ENCODE measurements around the gene ADTRP. TPM values are rescaled to one million over a fixed set of nuclear protein-coding genes. Genes with fewer than 3 reads are reported as not detected.

ADTRP gene
- total and polyA plus RNA-seq, 2 experiments from 2014 or later: 1.3 to 2.6 TPM

DNA sequence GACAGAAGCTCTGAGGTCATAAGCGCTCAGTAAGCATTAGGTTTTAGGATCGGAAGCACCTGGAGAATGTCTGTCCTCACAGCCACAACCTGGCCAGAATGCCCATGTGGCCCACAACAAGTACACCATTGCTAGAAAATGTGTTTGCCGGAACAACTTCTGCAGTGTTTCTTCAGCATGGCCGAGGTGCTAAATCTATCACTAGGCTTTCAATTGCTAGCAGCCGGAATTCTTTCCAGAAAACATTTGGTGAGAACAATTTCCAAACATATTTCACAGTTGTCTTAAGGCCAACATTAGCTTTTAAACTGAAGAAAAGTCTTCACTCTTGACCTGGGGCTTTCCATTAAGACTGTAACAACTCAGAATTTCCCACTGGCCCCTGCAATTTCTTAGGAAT lies 18.2 kb upstream of the ADTRP start:
- TF ChIP-seq EZH2phosphoT487 (IDR thresholded peaks at IDR 0.05; ENCODE audit: insufficient read depth, low read depth) (no peak), EZH2 (IDR thresholded peaks at IDR 0.05; ENCODE audit: insufficient read depth, poor library complexity, severe bottlenecking) (no peak)
- Histone ChIP-seq H3K9ac (no peak overlapping the region), H3K4me3 (no peak overlapping the region), H2AFZ (no peak overlapping the region), H3K27me3 (replicated peaks; ENCODE audit: insufficient read depth) (no peaks in the 10 kb centered on the region), H4K20me1 (ENCODE audit: insufficient read depth) (no peaks in the 10 kb centered on the region), H3K9me2 (ENCODE audit: insufficient read depth) (no peaks in the 10 kb centered on the region), H3K27ac (no peak overlapping the region), H3K4me1 (ENCODE audit: insufficient read depth) (peaks cover 21% of the 10 kb centered on the region), H3K79me2 (ENCODE audit: insufficient read depth) (no peaks in the 10 kb centered on the region), H3K36me3 (ENCODE audit: low read depth) (no peaks in the 10 kb centered on the region), H3K4me2 (ENCODE audit: unreplicated experiment) (no peak overlapping the region), H3K9me3 (ENCODE audit: low read depth) (no peaks in the 10 kb centered on the region), H3F3A (ENCODE audit: insufficient read depth) (no peaks in the 10 kb centered on the region)
- 67 to 77% methylated on average over 5 of the region's 5 CpGs for WGBS, 2 experiments (ENCODE audit: low coverage in 1 of 2, low lambda C conversion rate in 2 of 2, missing lambda C conversion rate in 2 of 2)
- DNase-seq: no peak
- in situ Hi-C loops (cut with MboI): no loop called here

DNA sequence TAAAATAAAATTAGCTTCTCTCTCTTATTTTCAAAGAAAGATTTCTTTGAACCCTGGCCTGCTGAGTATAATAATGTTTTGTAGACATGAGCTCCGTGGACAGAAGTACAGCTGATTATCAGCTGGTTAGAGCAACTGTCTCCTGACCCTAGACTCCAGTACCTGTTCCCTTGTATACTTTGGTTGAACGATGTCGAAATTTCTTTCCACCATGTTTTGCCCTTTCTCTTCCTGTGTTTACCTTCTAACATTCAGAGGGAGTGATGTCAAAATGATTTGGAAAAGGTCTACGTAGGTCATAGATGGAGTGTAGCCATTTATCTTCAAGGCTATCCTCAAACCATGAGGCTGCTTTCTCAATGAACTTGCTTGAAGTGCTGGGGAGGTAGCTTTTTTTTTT lies 16.8 kb upstream of the ADTRP start:
- no peaks in the 10 kb centered on the region for H3K9me3 ChIP-seq (ENCODE audit: low read depth)
- peaks cover 7% of the 10 kb centered on the region; the same call in 1 of the 2 replicates for H3F3A ChIP-seq (ENCODE audit: insufficient read depth)
- H3K4me2 ChIP-seq (ENCODE audit: unreplicated experiment): peak overlapping the region; percentile 78
- peaks cover 24% of the 10 kb centered on the region for H3K4me1 ChIP-seq (ENCODE audit: insufficient read depth)
- no peaks in the 10 kb centered on the region for H3K27me3 ChIP-seq (replicated peaks; ENCODE audit: insufficient read depth)
- H3K4me3 ChIP-seq: peak overlapping the region; percentile 56; the same call in 1 of the 2 replicates
- H3K9me2 ChIP-seq (ENCODE audit: insufficient read depth): no peaks in the 10 kb centered on the region
- no peak for DNase-seq
- H3K27ac ChIP-seq: no peak overlapping the region
- H3K79me2 ChIP-seq (ENCODE audit: insufficient read depth): no peaks in the 10 kb centered on the region
- no peaks in the 10 kb centered on the region for H3K36me3 ChIP-seq (ENCODE audit: low read depth)
- H4K20me1 ChIP-seq (ENCODE audit: insufficient read depth): no peaks in the 10 kb centered on the region
- no peak for TF ChIP-seq EZH2 (IDR thresholded peaks at IDR 0.05; ENCODE audit: insufficient read depth, poor library complexity, severe bottlenecking)
- no peak for TF ChIP-seq EZH2phosphoT487 (IDR thresholded peaks at IDR 0.05; ENCODE audit: insufficient read depth, low read depth)
- peak overlapping the region; percentile 88 for H2AFZ ChIP-seq
- in situ Hi-C loops (cut with MboI): no loop called here
- H3K9ac ChIP-seq: peak overlapping the region; percentile 55; the same call in 1 of the 2 replicates
- WGBS, 2 experiments (ENCODE audit: low coverage in 1 of 2, low lambda C conversion rate in 2 of 2, missing lambda C conversion rate in 2 of 2): 90 to 94% methylated on average over 4 of the region's 4 CpGs

DNA sequence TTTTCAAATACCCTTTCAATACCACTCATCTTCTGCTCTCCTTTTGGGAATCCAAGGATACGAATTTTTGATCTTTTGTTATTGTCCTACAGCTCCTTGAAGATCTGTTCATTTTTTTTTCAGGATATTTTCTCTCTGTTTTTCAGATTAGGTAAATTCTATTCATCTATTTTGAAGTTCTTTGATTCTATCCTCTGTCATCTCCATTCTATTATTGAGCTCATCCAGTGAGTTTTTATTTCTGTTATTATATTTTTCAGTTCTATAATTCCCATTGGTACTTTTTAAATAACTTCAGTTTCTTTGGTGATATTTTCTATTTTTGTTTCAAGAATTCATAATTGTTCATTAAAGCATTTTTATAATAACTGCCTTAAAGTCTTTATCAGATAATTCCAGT lies 14.7 kb upstream of the ADTRP start:
- H3K79me2 ChIP-seq (ENCODE audit: insufficient read depth): no peaks in the 10 kb centered on the region
- TF ChIP-seq EZH2phosphoT487 (IDR thresholded peaks at IDR 0.05; ENCODE audit: insufficient read depth, low read depth) (no peak), EZH2 (IDR thresholded peaks at IDR 0.05; ENCODE audit: insufficient read depth, poor library complexity, severe bottlenecking) (no peak)
- 80 to 95% methylated on average over 1 of the region's 1 CpG for WGBS, 2 experiments (ENCODE audit: low coverage in 1 of 2, low lambda C conversion rate in 2 of 2, missing lambda C conversion rate in 2 of 2)
- H3K9me3 ChIP-seq (ENCODE audit: low read depth): no peaks in the 10 kb centered on the region
- peaks cover 7% of the 10 kb centered on the region; the same call in 1 of the 2 replicates for H3F3A ChIP-seq (ENCODE audit: insufficient read depth)
- no peak overlapping the region for H2AFZ ChIP-seq
- in situ Hi-C loops (cut with MboI): no loop called here
- no peak overlapping the region for H3K27ac ChIP-seq
- no peaks in the 10 kb centered on the region for H3K36me3 ChIP-seq (ENCODE audit: low read depth)
- H3K27me3 ChIP-seq (replicated peaks; ENCODE audit: insufficient read depth): no peaks in the 10 kb centered on the region
- H3K4me2 ChIP-seq (ENCODE audit: unreplicated experiment): no peak overlapping the region
- no peak for DNase-seq
- no peak overlapping the region for H3K9ac ChIP-seq
- H3K4me3 ChIP-seq: no peak overlapping the region
- H3K4me1 ChIP-seq (ENCODE audit: insufficient read depth): peaks cover 17% of the 10 kb centered on the region
- H4K20me1 ChIP-seq (ENCODE audit: insufficient read depth): no peaks in the 10 kb centered on the region
- no peaks in the 10 kb centered on the region for H3K9me2 ChIP-seq (ENCODE audit: insufficient read depth)

DNA sequence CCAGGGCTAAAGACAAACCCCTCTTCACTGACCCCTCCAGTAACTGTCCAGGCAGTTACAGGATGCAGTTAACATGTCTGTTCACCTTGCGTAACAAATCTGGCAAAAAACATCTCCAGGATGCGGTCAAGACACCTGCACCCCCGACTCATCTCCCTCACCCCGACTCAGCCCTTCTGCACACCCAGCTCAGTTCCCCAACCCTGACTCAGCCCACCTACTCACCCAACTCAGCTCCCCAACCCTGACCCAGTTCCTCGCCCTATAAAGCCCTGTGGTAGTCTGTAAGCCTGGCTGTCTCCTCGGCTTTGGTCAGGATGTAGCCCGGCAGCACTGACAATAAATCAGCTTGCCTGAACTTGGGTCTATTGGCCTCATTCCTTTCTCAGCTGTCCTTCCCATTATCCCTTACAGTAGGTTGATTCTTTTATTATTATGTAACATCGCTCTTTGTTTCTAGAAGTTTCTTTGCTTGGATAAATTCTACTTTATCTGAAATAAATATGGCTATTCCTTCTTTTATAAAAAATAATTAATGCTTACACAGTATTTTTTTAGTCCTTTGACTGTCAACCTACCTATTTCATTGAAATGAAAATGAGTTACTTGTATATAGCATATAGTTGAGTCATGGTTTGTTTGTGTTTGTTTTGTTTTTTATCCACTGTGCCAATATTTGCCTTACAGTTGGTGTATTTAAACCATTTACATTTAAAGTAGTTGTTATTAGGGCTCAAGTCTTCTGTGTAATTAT lies 12.9 kb upstream of the ADTRP start:
- Histone ChIP-seq H3K9me2 (ENCODE audit: insufficient read depth) (no peaks in the 10 kb centered on the region), H3K79me2 (ENCODE audit: insufficient read depth) (no peaks in the 10 kb centered on the region), H3K9ac (no peak overlapping the region), H3K4me3 (no peak overlapping the region), H3K27me3 (replicated peaks; ENCODE audit: insufficient read depth) (no peaks in the 10 kb centered on the region), H2AFZ (no peak overlapping the region), H3K4me2 (ENCODE audit: unreplicated experiment) (no peak overlapping the region), H3K36me3 (ENCODE audit: low read depth) (no peaks in the 10 kb centered on the region), H3K27ac (no peak overlapping the region), H3K4me1 (ENCODE audit: insufficient read depth) (peaks cover 13% of the 10 kb centered on the region; the same call in 1 of the 2 replicates), H4K20me1 (ENCODE audit: insufficient read depth) (no peaks in the 10 kb centered on the region), H3F3A (ENCODE audit: insufficient read depth) (peaks cover 7% of the 10 kb centered on the region; the same call in 1 of the 2 replicates), H3K9me3 (ENCODE audit: low read depth) (no peaks in the 10 kb centered on the region)
- WGBS, 2 experiments (ENCODE audit: low coverage in 1 of 2, low lambda C conversion rate in 2 of 2, missing lambda C conversion rate in 2 of 2): 58 to 62% methylated on average over 8 of the region's 8 CpGs
- in situ Hi-C loops (cut with MboI): no loop called here
- peak; percentile 11 for DNase-seq
- no peak for TF ChIP-seq EZH2phosphoT487 (IDR thresholded peaks at IDR 0.05; ENCODE audit: insufficient read depth, low read depth)
- no peak for TF ChIP-seq EZH2 (IDR thresholded peaks at IDR 0.05; ENCODE audit: insufficient read depth, poor library complexity, severe bottlenecking)
